Right lung (tissue), 5 donors: ENCODE results near the gene THOC1. TPM values are rescaled to one million over a fixed set of nuclear protein-coding genes. Genes with fewer than 3 reads are reported as not detected.

Experiments
- DNase-seq, 2 donors: peaks; one replicate each; pipeline ENCODE4 v3.0.0-alpha.2; 2013
- polyA plus RNA-seq, 5 donors: library from polyadenylated mRNA; unstranded; fragments of 120-200 nt; gene quantifications; one replicate each; pipeline versions ENCODE4 v1.2.1 to v1.2.3, GENCODE V29; 2013; ENCODE audit warnings: inconsistent platforms in 1 of 5, low replicate concordance in 1 of 5; ENCODE audit not compliant: insufficient read length in 5 of 5, insufficient read depth in 1 of 5

Gene THOC1
- polyA plus RNA-seq, 5 donors, result 70.8 to 156 (median 127) TPM

DNA sequence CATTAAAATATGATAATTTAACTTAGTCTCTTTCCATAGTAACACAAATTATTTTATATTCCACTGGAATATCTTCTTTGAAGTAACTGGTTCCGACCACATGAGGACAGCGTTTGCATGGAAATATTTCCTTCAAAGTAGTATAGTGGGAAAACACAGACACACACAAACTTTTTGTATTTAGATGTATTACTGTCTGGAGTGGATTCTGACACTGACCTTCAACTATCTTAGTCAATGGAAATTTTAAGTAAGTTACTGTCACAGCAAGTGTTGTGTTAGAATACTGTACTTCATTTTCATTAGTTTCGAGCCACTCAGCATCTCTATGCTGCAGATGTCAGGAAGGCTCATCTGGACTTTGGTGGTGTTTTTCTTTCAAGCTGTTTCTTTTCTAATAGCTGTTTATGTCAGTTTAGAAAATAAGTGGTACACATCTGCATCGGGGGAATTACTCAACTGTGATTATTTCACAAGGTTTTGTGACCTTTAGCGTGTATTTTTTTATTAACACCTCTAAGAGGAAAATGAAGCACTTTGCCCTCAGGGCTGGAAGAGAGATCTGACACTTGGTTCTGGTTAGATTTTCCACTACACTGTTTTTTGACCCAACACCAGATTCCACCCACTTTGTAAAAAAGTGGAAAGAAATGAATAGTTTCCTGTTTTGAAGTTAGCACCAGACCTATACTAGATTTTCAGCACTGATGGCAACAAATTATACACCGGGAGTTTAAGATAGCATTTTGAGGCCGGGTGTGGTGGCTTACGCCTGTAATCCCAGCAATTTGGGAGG, 18.9 kb upstream of the THOC1 start:
- no peak for DNase-seq

DNA sequence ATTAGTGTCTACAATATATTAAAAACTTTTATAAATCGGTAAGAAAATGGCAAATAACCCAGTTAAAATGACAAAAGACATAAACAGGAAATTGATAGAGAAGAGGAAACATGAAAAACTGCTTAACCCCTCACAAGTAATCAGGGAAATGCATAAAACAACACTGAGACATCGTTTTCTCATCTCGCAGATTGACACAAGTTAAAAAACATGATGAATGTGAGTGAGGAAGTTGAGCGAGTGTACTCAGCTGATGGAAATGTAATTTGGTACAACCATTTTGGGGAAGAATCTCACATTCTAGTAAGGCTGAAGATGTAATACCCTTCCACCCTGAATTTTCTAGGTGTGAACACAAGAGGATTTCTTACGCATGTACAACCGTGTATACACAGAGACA, 18.0 kb upstream of the THOC1 start:
- no peak for DNase-seq

DNA sequence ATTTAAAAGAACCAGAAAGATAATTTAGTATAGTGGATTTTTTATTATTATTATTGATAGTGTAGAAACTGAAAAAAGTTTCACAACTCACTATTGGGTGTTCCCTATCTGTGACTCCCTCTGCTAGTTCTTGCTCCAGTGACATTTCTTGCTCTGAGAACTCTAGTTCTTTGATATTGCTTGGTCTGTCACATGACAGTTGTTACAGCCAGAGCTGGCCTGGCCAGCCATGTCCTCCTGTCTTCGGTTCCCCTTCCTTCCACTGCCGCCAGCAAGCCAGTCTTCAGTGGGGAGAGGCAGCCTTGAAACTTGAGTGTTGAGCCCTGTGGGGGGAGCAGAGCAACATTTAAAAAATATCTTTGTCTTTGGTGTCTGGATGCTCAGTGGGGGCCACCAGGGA, 7.6 kb upstream of the THOC1 start:
- DNase-seq, result no peak

DNA sequence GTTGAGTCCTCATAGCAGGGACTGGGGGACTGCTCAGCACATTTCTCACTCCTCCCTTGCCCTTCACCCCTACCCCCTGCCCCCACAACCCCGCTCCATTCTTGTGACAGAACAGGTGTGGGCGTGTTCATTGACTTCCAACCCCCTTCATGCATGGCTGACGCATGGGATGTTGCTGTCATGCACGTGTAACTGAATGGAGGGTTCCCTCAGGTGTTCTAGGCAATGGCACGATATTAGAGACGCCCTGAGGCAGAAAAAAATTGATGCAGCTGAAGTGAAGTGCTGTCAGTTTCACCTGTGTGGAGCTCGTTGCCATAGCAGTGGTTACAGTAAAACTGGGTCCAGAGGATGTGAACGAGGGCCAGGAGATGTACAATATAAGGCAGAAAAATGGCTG, 6.5 kb upstream of the THOC1 start:
- DNase-seq, result no peak

DNA sequence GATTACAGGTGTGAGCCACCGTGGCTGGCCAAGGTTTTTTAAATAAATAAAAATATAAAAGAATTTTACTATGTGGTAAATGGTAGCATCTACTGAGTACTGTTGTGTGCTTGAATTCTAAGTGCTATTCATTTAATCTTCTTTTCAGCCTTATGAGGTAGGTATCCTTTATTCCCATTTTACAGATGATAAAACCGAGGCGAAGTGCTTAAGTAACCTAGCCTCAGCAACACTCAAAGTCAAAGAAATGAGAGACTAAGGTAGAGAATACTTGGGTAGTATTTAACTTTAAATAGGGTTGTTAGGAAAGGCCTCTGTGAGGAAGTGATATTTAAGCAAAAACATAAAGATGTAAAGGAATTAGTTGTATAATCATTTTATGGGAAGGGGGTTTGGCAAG, 5.7 kb upstream of the THOC1 start:
- DNase-seq, result no peak

DNA sequence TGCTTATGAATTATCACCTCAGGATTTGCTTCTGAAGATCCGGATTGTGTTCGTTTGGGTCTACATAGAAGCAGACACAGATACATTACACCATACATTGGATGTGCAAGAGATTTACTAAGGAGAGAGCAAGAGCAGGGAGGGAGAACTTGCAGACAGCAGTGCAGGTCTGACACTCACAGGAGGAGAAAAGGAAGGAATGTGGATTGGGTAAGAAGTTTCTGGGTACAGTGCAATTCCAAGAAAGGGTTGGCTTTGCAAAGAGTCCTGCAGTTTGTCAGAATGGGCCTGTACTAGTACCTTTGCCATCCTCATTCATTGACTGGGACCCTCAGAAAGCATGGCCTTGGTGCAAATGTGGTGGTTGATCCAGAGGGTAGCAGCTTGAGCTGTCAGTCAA, 4.8 kb upstream of the THOC1 start:
- no peak for DNase-seq

DNA sequence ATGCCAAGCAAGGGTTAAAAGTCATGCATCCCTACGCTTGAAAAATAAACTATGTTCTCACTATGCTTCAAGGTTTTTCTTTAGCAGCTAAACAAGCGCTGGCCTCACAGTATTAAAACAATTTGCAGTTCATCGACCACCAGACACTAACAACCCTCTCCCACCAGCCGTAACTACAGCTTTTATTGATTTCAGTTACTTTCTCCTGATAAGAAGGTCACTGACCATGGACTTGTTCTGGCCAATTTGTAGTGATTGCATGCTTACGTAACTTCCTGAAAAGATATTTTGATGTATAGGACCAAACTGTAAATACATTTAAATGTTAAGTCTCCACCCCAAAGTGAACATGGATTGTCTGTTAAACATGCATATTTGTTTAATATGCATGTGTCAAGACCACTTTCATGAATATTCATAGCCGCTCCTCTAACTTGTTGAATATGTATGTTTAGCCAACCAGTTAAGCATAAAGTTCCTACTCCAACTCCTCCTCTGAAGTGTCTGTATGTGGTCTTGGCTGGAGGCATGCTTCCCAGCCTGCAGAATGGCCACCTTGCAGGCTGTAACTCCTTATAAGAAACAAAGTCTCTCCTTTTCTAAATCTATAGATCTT, 1.7 kb upstream of the THOC1 start:
- DNase-seq, result peak in 1 of 2 donors; percentile 10

DNA sequence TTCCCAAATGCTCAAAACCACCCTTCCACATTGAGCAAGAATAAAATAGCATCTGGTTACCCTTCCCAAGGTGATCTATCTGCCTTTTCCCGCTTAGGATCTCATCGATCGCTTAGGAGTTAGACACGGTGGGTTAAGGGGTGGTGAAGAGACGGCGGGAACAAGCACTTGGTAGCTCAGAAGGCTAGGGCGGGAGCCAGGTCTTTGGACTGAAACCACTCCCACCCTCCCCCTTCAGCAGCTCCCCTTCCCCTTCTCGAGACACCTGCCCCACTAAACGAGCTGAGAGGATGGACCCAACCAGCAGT, 513 bp downstream of the THOC1 start:
- DNase-seq, result no peak

DNA sequence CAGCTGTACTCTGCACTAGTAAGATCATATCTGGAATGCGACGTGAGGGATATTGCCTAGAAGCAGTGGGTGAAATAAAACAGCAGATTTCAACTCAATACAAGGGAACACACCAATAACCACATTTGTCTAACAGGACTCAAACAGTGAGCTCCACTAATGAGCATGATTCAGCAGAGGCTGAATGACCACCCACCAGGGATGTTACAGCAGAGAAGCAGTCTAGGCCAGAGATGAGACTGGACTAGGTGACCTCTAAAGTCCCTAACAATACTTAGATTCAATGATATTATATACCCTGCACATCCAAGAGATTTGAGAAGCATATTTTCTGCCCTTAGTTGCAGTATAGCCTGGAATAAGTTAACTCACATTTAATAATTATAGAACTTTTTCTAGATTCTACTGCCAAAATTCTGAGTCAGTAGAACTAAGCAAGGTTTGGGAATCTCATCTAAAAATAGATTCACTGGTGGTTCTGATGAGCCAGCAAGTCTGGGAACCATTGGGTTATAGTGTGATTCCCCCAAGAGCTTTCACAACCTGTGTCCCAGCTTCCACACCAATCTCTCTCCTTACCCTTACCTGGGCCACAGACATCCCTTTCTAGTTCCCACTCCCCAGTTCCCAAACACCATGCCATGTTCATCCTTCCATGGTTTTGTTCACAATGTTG, 6.3 kb downstream of the THOC1 start:
- DNase-seq, result no peak

DNA sequence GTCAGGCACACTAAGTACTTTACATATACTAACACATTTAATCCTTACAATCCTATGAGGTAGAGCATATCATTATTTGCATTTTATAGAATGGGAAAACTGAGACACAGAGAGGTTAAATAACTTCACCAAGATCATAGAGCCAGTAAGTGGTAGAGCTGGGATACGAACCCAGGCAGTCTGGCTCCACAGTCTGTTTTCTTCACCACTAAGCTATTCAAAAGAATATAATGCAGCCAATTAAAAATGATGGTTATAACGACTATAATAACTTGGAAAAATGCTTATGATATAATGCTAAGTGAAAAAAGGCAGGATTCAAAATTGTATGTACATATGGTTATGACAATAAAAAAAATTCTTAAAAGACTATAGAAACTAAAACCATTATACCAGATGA, 7.3 kb downstream of the THOC1 start:
- DNase-seq, result no peak

DNA sequence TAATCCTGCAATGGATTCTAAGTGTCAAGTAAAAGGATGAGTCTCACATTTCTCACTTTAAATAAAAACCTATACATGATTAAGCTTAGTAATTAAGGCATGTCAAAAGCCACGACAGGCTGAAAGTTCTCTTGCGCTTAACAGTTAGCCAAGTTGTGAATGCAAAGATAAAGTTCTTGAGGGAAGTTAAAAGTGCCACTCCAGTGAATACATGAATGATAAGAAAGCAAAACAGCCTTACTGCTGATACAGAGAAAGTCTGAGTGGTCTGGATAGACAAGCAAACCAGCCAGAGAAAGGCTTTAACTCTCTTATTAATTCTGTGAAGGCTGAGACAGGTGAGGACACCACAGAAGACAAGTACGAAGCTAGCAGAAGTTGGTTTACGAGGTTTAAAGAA, 12.7 kb downstream of the THOC1 start:
- DNase-seq, result no peak

DNA sequence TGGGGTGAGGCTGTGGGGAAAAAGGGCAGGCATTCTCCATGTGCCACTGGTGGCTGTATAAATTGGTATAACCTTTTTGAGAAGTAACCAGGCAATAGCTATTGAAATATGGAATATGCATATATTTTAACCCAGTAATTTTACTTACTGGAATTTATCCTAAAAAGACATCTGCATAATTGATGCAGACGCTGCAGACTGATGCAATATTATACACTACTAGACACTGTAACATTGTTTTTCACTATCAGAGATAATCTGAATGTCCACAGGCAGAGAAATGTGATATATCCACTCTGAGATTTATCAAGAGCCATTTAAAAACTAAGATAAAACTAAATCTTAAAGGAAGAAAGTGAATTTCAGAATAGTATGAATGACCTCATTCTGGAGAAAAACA, 14.7 kb downstream of the THOC1 start:
- no peak for DNase-seq

DNA sequence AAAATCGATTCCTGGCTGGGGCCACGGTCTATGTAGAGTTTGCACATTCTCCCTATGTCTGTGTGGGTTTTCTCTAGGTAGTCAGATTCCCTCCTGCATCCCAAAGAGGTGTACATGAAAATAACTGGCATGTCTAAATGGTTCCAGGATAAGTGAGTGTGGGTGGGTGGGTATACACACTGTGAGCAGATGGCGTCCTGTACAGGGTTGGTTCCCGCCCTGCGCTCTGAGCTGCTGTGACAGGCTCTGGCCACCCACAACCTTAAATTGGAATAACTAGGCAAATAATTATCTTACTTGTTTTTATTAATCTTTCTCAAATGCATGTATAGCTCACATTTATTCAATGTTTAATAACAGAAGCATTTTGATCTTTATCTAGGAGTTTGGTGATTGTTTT, 16.3 kb downstream of the THOC1 start:
- DNase-seq, result no peak

DNA sequence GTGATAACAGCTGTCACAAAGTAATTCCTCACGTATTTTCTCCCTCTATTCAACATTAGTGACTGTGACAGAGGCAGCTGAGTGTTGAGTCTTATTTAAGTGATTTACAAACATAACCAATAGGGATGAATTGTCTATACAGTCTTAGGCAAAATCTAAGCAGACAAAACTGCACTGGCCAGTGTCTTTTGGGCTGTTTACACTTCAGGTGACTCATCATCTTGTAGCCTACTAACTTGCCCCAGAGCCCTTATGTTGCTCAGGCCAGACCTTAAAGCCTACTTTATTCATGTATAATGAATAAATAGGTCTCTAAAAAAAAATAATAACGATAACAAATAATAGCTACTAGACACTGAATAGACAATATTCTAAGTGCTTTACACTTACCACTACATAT, 17.2 kb downstream of the THOC1 start:
- no peak for DNase-seq

DNA sequence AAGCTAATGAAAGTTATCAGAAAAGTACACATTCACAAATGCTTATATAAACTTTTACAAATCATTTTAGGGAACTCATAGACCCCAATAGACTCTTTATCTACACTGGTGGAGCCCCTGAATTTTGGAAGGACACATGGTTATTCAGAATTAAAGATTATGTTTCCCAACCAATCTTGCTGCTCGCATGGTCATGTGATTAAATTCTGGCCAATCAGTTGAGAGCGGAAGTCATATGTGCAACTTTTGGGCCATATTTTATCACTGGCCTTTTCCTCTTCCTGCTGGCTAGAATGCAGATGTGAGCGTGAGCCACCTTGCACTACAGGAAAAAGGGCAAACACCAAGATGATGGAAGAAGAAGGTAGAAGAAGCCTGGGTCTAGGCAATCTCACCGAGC, 19.8 kb downstream of the THOC1 start:
- DNase-seq, result no peak

DNA sequence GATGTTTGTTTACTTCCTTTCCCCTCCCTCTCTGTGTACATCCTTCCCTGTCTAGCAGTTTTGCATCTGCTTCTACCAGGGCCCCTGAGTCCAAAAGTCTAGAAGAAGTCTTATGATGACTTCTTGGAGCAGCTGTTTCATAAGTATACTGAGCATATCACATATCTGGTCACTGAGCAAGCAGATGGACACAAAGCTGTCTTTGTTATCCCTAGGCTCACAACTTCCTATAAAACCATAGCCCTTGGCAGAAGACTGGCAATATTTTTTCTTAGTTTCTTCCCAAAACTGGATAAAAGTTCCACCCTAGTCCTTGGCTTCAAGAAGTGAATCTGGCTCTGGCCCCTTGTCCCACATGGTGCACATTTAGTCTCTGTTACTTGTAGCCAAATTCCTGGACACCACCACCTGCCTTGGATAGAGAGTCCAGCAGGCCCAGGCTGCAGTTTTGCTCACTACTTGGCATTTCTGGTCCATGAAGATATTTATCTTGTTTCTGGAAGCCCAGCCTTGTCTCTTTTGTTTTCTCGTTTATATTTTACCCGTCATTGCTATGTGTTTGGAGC, 22.5 kb downstream of the THOC1 start:
- DNase-seq, result no peak

DNA sequence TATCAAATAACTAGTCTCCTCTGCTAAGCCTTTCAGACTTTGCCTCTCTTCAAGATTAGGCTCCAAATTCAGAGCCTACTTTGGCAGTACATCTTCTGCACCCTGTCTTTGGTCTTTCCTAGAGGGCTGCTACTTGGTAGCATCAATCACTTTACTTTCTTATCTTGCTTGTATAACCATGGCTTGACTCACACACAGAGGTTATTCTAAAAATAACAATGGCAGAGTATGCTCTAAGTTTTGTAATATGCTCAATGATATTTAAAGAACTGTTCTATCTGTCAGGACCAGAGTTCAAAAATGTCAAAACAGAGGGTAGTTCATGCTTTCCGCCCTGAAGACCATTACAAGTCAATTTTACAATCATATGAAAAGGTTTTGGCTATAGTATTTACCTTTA, 27.7 kb downstream of the THOC1 start:
- DNase-seq, result no peak

DNA sequence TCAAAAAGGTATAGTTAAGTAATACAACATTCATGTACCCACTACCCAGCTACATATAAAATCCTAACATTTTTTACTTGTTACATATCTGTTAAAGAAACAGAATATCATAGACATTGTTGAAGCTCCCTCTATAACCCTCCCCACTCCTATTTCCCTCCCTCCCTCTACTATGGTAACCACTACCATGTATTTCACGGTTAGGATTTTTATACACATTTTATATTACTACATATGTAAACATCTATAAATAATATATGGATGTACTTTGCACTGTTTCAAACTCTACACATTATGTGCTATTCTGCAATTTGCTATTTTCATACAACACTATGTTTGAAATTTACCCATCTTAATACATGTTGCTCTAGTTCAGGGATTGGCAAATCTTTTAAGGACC, 36.3 kb downstream of the THOC1 start:
- no peak for DNase-seq

DNA sequence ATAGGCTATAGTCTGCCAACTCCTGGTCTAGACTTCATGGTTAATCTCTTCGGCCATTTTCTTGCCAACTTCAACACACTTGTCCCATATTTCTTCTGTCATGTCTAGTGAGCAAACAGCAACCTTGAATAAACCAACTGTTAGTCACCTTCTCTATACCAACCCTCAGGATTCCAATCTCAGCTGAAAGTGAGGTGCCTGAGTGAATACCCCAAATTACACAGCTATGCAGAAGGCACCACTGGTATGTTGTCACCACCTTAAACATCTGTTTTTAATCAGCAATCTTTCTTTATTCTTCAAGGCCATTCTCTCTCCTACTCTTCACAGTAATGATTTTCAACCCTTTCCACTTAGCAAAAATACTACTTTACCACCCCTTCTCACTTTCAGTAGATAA, 39.3 kb downstream of the THOC1 start:
- no peak for DNase-seq

DNA sequence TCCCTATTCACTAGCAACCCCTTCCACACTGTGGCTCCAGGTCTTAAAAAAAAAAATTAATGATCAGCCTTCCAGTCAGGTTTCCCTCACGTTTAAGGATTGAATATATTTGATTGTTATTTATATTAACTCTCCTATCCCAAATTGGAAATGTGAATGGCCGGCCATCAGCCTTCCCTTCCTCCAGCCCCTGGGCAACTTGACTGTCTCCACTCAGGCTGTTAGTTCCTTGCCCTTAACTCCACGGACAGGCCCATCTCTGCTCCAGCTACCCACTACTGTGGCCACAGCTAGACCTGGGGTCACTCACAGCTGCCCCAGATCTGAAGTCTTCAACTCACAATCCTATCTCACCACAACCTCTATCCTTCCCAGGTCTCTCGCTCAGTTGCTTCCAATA, 39.9 kb downstream of the THOC1 start:
- no peak for DNase-seq

DNA sequence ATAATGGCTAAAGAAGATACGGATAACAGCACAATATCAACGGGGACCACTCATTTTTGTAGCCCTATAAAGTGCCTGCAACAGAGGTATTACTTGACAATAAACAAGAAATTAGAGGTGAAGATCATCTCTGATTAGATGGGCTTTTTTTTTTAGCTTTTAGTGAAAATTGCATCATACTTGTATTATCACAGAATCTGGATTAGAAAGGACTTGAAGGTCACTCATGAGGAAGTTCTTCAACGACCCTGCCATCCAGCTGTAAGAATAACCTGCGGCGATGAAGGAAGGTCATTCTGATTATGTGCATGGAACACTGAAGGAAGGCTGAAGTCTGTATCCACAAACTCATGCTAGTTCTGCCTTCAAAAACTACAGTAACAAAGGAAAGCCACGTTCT, 40.5 kb downstream of the THOC1 start:
- DNase-seq, result no peak

DNA sequence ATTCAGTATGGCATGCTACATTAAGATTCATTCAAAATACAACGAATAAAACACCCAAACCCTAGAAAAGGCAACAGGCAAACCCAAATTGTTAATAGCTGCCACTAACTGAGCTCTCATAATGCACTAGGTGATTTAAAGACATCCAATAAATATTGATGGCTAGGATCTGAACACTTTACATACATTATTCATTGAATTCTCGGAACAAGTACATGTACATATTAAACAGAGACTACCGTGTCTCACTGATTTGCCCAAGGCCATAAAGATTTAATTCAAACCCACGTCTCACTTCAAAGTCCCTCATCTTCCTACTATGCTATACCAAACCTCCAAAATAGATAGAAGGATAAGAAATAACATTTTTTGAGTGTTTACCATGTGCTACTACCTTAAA, 42.1 kb downstream of the THOC1 start:
- DNase-seq, result no peak

DNA sequence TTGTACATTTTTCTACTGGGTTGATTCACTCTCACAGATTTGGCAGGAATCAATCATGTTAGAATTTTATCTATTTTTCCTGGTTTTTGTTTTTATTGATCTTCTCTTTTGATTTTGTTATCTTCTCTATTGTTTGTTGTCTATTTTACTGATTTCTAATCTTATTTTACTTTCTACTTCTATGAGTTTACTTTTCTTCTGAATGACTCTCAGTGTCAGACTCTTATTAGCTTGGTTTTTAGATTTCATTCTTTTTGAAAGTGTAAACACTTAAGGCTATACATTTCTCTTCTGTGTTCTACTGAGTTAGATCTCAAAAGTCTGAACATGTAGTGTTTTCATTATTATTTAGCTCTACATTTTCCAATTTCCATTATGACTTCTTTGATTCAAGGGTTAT, 47.1 kb downstream of the THOC1 start:
- DNase-seq, result no peak
